Measurements from ENCODE around the gene PRKAR2B. TPM values are rescaled to one million over a fixed set of nuclear protein-coding genes. Genes with fewer than 3 reads are reported as not detected.

PRKAR2B gene
- 0.14 and 0.37 TPM in 2 replicates for total RNA-seq

DNA sequence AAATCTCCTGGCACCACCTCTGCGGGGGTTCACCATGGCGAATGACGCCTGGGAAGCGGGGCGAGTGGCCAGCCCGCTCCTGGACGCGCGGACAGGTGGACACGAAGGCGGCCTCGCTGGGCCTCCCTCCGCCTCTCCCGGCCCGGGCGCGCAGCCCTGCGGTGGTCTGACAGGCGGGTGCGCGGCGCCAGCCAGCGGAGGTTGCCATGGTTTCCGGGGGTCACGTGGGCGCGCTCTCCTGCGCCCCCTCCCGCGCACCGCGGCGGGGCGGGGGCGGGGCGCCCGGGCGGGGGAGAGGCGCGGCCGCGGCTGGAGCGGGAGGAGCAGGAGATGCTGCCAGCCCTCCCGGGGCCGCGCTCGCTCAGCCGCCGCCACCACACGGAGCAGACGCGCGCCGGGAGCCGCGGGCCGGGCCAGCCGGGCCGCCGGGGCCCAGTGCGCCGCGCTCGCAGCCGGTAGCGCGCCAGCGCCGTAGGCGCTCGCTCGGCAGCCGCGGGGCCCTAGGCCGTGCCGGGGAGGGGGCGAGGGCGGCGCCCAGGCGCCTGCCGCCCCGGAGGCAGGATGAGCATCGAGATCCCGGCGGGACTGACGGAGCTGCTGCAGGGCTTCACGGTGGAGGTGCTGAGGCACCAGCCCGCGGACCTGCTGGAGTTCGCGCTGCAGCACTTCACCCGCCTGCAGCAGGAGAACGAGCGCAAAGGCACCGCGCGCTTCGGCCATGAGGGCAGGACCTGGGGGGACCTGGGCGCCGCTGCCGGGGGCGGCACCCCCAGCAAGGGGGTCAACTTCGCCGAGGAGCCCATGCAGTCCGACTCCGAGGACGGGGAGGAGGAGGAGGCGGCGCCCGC, at the start of gene PRKAR2B:
Gene PRKAR2B (plus strand): TSS at position 359 of the 848 bp plus-strand sequence. CDS start 203 bp downstream, at position 562.
- Mint-ChIP-seq H3K4me3 (ENCODE audit: low read depth) (peak within 1 kb of the TSS; percentile 86), H3K4me1 (ENCODE audit: low read depth) (peaks cover 10% of the 10 kb centered on the region), H3K27ac (peak within 1 kb of the TSS; percentile 51), H3K36me3 (ENCODE audit: low read depth) (no peaks in the 10 kb centered on the region), H3K9me3 (no peaks in the 10 kb centered on the region), H3K27me3 (ENCODE audit: low read depth) (peaks cover 63% of the 10 kb centered on the region)
- DNase-seq (ENCODE audit: low spot score): peak; percentile 57
- intact Hi-C loops (cut with micrococcal nuclease): loop anchor here (10.0 kb wide), 1 partner anchor 250 kb away; no protein-coding TSS in a partner anchor

DNA sequence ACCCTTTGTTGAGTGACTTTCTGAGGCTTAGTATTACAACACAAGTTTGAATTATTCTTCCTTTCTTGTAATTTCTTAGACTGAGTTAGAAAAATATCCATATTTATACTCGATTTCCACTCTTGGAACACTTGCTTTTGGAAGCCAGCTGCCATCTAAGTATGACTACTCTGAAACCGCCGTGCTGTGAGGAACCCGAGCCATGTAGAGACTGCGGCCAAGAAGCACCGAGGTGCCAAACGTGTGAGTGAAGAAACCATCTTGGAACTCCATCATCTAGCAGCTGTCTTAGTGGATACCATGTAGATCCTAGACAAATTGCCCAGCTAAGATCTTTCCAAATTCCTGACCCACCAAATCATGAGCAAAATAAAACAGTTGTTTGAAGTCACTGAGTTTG, 49.7 kb upstream of the PRKAR2B start:
- Mint-ChIP-seq H3K36me3 (ENCODE audit: low read depth) (no peaks in the 10 kb centered on the region), H3K4me3 (ENCODE audit: low read depth) (no peak overlapping the region), H3K27me3 (ENCODE audit: low read depth) (peaks cover 10% of the 10 kb centered on the region), H3K4me1 (ENCODE audit: low read depth) (no peaks in the 10 kb centered on the region), H3K9me3 (no peaks in the 10 kb centered on the region), H3K27ac (no peak overlapping the region)
- intact Hi-C loops (cut with micrococcal nuclease): no loop called here
- no peak for DNase-seq (ENCODE audit: low spot score)

DNA sequence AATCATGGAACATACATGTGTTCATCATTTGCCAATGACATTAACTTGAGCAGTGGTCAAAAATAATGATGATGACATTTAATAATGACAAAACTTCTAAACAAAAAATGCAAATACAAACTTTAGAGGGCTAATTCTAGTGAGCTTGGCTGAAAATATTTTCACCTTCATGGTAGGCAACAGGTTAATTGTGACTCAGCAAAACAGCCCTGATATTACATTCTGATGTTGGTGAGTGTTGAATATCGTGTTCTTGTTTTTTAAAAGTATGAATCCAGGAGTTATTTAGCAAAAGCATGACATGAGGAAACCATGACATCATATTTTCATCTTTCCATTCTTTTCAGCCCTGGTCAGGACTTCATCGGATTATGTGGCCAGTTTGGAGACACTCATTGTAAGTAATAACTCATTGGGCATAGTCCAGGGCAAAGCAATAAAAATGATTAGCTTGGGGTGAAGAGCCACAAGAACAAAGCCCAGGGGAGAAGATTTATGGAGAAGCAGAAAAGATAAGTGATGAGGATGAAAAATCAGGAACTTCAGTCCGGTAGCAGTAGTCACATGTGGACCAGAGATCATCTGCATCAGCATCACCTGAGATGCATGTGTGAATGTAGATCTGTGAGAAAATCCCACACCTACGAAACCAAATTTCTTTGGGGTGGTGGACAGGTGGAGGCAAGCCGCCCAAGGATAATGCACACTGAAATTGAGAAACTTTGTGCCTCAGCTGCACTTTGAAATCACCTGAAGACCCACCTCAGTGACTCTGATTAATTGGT, 46.8 kb upstream of the PRKAR2B start:
- H3K9me3 Mint-ChIP-seq: no peaks in the 10 kb centered on the region
- H3K4me1 Mint-ChIP-seq (ENCODE audit: low read depth): no peaks in the 10 kb centered on the region
- no peak for DNase-seq (ENCODE audit: low spot score)
- H3K27ac Mint-ChIP-seq: no peak overlapping the region
- peaks cover 11% of the 10 kb centered on the region for H3K27me3 Mint-ChIP-seq (ENCODE audit: low read depth)
- H3K4me3 Mint-ChIP-seq (ENCODE audit: low read depth): no peak overlapping the region
- no peaks in the 10 kb centered on the region for H3K36me3 Mint-ChIP-seq (ENCODE audit: low read depth)
- intact Hi-C loops (cut with micrococcal nuclease): no loop called here

DNA sequence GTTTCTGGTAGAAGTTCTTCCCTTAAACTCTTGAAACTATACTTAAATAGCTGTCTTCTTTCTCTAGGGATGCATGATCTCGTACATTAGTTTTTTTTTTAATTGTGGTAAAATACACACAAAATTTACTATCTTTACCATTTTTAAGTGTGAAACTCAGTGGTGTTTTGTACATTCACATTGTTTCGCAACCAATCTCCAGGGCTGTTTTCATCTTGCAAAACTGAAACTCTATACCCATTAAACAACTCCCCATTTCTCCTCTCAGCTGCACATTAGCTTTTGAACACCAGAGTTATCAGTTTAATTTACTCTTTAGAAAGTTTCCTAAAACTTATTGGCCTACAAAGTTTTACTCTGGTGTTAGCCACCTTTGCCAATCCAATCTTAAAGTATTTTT, 45.5 kb upstream of the PRKAR2B start:
- H3K4me1 Mint-ChIP-seq (ENCODE audit: low read depth): no peaks in the 10 kb centered on the region
- intact Hi-C loops (cut with micrococcal nuclease): no loop called here
- no peaks in the 10 kb centered on the region for H3K9me3 Mint-ChIP-seq
- no peaks in the 10 kb centered on the region for H3K36me3 Mint-ChIP-seq (ENCODE audit: low read depth)
- H3K27ac Mint-ChIP-seq: no peak overlapping the region
- H3K27me3 Mint-ChIP-seq (ENCODE audit: low read depth): peaks cover 13% of the 10 kb centered on the region
- H3K4me3 Mint-ChIP-seq (ENCODE audit: low read depth): no peak overlapping the region
- no peak for DNase-seq (ENCODE audit: low spot score)

DNA sequence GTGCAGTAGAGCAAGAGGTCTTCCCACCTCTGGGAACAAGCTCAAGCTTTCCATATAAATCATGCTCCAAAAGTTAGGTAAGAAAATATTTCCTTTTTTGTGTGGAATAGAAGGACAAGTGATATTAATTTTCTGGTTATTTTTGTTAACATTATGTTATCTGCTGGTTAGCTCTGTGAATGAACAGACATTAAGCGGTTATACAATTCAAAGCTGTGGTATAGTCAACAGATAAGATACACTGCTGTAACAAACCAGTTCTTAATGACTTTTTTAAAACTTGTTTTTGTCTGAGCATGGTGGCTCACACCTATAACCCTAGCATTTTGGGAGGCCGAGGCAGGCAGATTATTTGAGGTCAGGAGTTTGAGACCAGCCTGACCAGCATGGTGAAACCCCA, 43.0 kb upstream of the PRKAR2B start:
- no peak for DNase-seq (ENCODE audit: low spot score)
- Mint-ChIP-seq H3K27ac (no peak overlapping the region), H3K4me3 (ENCODE audit: low read depth) (no peak overlapping the region), H3K9me3 (no peaks in the 10 kb centered on the region), H3K27me3 (ENCODE audit: low read depth) (peaks cover 14% of the 10 kb centered on the region), H3K4me1 (ENCODE audit: low read depth) (no peaks in the 10 kb centered on the region), H3K36me3 (ENCODE audit: low read depth) (no peaks in the 10 kb centered on the region)
- intact Hi-C loops (cut with micrococcal nuclease): no loop called here

DNA sequence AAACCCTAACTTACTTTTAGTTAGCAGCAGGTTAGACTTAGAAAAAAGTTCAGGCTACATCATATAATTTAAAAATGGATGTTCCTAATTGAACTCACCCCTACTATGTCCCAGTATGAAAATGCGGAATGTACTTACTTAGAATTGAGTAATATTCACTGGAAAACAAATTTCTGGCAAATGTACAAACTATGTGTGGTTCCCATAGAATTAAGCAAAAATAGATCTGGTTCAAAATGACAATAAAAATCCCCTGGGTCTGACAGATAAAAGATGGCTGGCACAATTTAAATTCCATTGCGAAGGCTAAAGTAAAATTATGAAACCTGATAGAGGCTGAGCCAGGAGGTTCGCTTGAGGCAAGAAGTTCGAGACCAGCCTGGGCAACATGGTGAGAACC, 42.4 kb upstream of the PRKAR2B start:
- H3K9me3 Mint-ChIP-seq: no peaks in the 10 kb centered on the region
- DNase-seq (ENCODE audit: low spot score): no peak
- no peak overlapping the region for H3K4me3 Mint-ChIP-seq (ENCODE audit: low read depth)
- peaks cover 14% of the 10 kb centered on the region for H3K27me3 Mint-ChIP-seq (ENCODE audit: low read depth)
- no peak overlapping the region for H3K27ac Mint-ChIP-seq
- no peaks in the 10 kb centered on the region for H3K4me1 Mint-ChIP-seq (ENCODE audit: low read depth)
- intact Hi-C loops (cut with micrococcal nuclease): no loop called here
- H3K36me3 Mint-ChIP-seq (ENCODE audit: low read depth): no peaks in the 10 kb centered on the region

DNA sequence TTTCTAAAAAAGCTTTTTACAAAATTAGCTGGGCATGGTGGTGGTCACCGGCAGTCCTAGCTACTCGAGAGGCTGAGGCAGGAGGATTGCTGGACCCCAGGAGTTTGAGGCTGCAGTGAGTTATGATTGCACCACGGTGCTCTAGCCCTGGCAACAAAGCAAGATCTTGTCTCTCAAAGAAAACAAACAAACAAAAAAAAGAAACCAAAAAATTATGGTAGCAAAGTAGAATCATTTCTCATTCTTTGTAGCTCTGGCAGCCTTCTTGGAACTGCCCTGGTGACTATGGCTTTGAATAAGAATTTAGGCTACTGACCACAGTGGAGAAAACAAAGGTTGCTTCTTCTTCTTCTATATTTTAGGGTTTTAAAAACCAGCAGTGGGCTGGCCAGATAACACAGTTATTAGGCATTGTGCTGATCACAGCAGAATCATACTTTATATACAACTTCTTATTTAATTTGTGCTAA, 41.9 kb upstream of the PRKAR2B start:
- H3K9me3 Mint-ChIP-seq: no peaks in the 10 kb centered on the region
- H3K4me3 Mint-ChIP-seq (ENCODE audit: low read depth): no peak overlapping the region
- H3K4me1 Mint-ChIP-seq (ENCODE audit: low read depth): no peaks in the 10 kb centered on the region
- intact Hi-C loops (cut with micrococcal nuclease): no loop called here
- H3K27ac Mint-ChIP-seq: no peak overlapping the region
- peaks cover 10% of the 10 kb centered on the region for H3K27me3 Mint-ChIP-seq (ENCODE audit: low read depth)
- no peaks in the 10 kb centered on the region for H3K36me3 Mint-ChIP-seq (ENCODE audit: low read depth)
- DNase-seq (ENCODE audit: low spot score): no peak

DNA sequence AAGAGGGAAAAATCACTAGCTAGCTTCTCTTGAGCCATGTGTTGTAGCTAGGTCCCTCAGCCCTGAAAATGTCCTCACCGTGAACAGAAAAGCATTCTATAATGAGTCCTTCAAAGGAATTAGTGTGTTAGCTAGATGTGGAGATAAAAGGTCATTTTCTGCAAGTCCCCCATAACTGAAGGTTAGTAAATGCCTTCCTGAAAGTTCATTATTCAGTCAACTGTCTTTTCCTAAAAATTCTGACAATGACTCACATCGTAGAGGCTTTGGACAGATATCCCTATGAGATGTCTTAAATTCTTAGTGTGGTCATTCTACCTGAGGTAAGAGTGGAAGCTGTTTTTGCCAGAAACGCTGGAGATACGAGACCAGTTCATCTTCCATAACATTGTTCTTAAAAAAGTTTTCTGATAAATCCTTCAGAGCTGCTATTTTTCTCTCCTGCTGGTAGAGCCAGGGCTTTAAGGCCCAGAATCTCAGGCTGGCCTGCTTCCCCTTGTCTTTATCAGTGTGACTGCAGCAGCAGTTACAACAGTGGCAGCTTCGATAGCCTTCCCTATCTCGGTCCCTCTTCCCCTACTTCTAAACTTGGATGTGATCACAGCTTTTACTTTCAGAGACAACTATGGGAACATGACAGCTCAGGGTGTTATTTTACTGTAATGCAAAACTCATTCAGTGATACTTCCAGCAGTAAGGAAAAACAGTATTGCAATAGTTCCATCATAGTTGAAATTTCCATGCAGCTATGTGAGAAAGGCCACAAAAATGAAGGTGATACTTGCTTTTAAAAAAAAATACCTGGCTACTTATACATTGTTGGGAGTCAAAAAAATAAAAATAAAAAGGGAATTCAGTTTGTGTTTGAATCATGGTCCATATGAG, 37.3 kb upstream of the PRKAR2B start:
- H3K27ac Mint-ChIP-seq: no peak overlapping the region
- no peaks in the 10 kb centered on the region for H3K36me3 Mint-ChIP-seq (ENCODE audit: low read depth)
- no peaks in the 10 kb centered on the region for H3K4me1 Mint-ChIP-seq (ENCODE audit: low read depth)
- H3K27me3 Mint-ChIP-seq (ENCODE audit: low read depth): peaks cover 4% of the 10 kb centered on the region
- no peaks in the 10 kb centered on the region for H3K9me3 Mint-ChIP-seq
- H3K4me3 Mint-ChIP-seq (ENCODE audit: low read depth): no peak overlapping the region
- intact Hi-C loops (cut with micrococcal nuclease): no loop called here
- DNase-seq (ENCODE audit: low spot score): no peak

DNA sequence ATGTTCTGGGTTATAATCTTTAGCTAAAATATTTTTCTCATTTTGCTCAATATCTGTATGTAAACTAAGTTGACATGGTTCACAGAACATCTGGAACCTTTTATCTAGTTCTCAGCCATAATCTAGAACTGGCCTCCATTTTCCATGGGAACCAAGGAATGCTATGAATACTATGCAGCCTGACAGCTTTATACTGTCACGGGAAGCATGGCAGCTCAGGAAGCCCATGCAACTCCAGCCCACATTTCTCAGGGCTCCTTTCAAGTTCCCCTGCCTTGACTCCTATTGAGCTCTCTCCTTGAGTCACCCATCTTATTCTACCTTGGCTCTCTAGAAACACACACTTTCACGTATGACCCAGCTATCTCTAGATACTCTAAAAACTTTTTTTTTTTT, 36.6 kb upstream of the PRKAR2B start:
- no peak overlapping the region for H3K27ac Mint-ChIP-seq
- peaks cover 4% of the 10 kb centered on the region for H3K27me3 Mint-ChIP-seq (ENCODE audit: low read depth)
- intact Hi-C loops (cut with micrococcal nuclease): no loop called here
- no peak overlapping the region for H3K4me3 Mint-ChIP-seq (ENCODE audit: low read depth)
- no peaks in the 10 kb centered on the region for H3K36me3 Mint-ChIP-seq (ENCODE audit: low read depth)
- no peaks in the 10 kb centered on the region for H3K4me1 Mint-ChIP-seq (ENCODE audit: low read depth)
- DNase-seq (ENCODE audit: low spot score): no peak
- no peaks in the 10 kb centered on the region for H3K9me3 Mint-ChIP-seq

DNA sequence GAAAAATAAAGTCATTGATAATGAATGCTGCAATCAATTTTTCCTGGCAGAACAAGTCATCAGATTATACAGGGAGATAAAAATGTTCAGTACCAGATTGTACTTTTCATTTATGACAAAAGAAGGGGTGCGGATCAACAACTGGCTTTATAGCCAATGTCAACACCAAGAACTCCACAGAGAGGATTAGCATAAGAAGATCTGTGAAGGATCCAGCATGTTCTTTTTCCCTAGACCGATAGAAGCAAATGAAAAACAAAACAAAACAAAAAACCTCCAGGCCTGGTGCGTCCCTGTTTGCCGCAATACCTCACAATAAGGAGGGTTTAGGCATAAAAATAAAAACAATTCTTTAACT, 34.7 kb upstream of the PRKAR2B start:
- intact Hi-C loops (cut with micrococcal nuclease): no loop called here
- Mint-ChIP-seq H3K4me1 (ENCODE audit: low read depth) (no peaks in the 10 kb centered on the region), H3K36me3 (ENCODE audit: low read depth) (no peaks in the 10 kb centered on the region), H3K9me3 (no peaks in the 10 kb centered on the region), H3K27me3 (ENCODE audit: low read depth) (peaks cover 3% of the 10 kb centered on the region), H3K4me3 (ENCODE audit: low read depth) (no peak overlapping the region), H3K27ac (no peak overlapping the region)
- DNase-seq (ENCODE audit: low spot score): no peak

DNA sequence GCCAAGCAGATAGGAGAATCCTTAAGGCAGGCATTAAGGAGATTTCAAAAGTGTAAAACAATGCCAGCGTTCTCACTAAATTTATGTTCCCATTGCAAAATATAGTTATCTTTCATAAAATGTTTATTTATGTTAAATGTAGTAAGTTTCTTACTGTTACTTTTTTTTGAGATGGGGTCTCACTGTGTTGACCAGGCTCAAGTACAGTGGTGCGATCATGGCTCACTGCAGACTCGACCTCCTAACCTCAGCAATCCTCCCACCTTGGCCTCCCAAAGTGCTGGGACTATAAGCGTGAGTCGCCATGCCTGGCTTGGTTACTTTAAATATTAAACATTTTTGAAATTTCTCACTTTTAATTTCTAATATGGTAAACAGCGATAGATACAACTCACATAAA, 31.8 kb upstream of the PRKAR2B start:
- no peak overlapping the region for H3K27ac Mint-ChIP-seq
- DNase-seq (ENCODE audit: low spot score): no peak
- intact Hi-C loops (cut with micrococcal nuclease): no loop called here
- H3K4me1 Mint-ChIP-seq (ENCODE audit: low read depth): no peaks in the 10 kb centered on the region
- no peaks in the 10 kb centered on the region for H3K36me3 Mint-ChIP-seq (ENCODE audit: low read depth)
- no peak overlapping the region for H3K4me3 Mint-ChIP-seq (ENCODE audit: low read depth)
- H3K9me3 Mint-ChIP-seq: no peaks in the 10 kb centered on the region
- H3K27me3 Mint-ChIP-seq (ENCODE audit: low read depth): peaks cover 4% of the 10 kb centered on the region

DNA sequence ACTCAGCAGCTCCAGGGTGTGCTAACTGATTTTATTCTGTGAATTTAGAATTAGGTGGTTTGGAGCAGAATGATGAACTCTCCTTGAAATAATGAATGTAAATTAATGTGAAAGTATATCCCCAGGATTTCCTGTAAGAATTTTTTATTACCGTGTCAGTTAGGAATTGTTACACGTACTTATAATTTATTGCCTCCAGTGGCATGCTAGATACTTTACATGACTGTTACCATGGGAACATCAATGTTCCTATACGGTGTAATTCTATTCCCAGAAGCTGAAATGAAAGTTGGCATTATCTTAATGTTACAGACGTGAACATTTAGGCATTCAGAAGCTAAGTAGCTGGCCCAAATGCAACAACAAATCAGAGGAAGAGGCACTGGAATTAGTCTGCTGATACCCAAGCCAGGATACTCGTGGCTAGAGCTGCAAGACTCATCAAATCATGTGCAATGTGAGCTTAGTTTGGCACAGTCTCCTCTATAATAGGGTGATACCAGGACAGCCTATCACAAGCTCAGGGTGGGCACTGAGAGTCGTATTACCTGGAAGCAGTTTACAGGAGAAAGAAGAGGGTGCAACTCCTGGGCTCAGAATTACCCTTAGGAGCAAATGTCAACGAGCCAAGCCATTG, 30.0 kb upstream of the PRKAR2B start:
- no peaks in the 10 kb centered on the region for H3K4me1 Mint-ChIP-seq (ENCODE audit: low read depth)
- no peaks in the 10 kb centered on the region for H3K36me3 Mint-ChIP-seq (ENCODE audit: low read depth)
- H3K4me3 Mint-ChIP-seq (ENCODE audit: low read depth): no peak overlapping the region
- no peak overlapping the region for H3K27ac Mint-ChIP-seq
- intact Hi-C loops (cut with micrococcal nuclease): no loop called here
- H3K27me3 Mint-ChIP-seq (ENCODE audit: low read depth): peaks cover 7% of the 10 kb centered on the region
- no peak for DNase-seq (ENCODE audit: low spot score)
- no peaks in the 10 kb centered on the region for H3K9me3 Mint-ChIP-seq

Measured in activated T-helper 2 cell treated with anti-CD3 and anti-CD28 coated beads, Interferon-gamma antibody, Interleukin-2, Interleukin-4, amounts not matched to agents 10 μg/mL and 5 μg/mL and 100 μg/mL, durations not matched to agents 14 hours and 24 hours and 36 hours (primary cell).